NB4 (cell line): Measurements from ENCODE around the gene KCNJ12.
"Not testable (repeated sequence)": the region's sequence is repeated elsewhere in the genome, so short reads cannot be mapped to it uniquely, and the experiment has no call there.

Source experiments
- DNase-seq: peaks from one replicate; pipeline ENCODE4 v3.0.0; 2010; ENCODE audit warnings: low read depth
- H3K4me3 ChIP-seq: one replicate; pipeline ENCODE4 v1.5.1; 2011; ENCODE audit warnings: mild to moderate bottlenecking, low read depth, low read length, moderate library complexity
- MYC ChIP-seq: IDR thresholded peaks from 2 replicates; pipeline ENCODE4 v1.6.1; 2011; ENCODE audit warnings: low read depth, low read length
- POLR2A ChIP-seq: IDR thresholded peaks from 2 replicates; pipeline ENCODE4 v1.6.1; 2011; ENCODE audit warnings: mild to moderate bottlenecking; ENCODE audit not compliant: insufficient read length; ENCODE audit errors: extremely low read depth
- TF ChIP-seq, protein P1 (sequence below): IDR thresholded peaks from one replicate; pipeline ENCODE4 v1.5.1; 2012; ENCODE audit warnings: low read depth, low read length
- TF ChIP-seq, protein P2 (sequence below): IDR thresholded peaks from 2 replicates; pipeline ENCODE4 v1.6.1; 2011; ENCODE audit warnings: low read depth, low read length

Gene KCNJ12

GRCh38 chr17:21425321-21425720 is 49.2 kb downstream of the KCNJ12 start:
- DNase-seq: no peak

GRCh38 chr17:21425736-21426135 is 49.6 kb downstream of the KCNJ12 start:
- TF ChIP-seq, protein P1, sequence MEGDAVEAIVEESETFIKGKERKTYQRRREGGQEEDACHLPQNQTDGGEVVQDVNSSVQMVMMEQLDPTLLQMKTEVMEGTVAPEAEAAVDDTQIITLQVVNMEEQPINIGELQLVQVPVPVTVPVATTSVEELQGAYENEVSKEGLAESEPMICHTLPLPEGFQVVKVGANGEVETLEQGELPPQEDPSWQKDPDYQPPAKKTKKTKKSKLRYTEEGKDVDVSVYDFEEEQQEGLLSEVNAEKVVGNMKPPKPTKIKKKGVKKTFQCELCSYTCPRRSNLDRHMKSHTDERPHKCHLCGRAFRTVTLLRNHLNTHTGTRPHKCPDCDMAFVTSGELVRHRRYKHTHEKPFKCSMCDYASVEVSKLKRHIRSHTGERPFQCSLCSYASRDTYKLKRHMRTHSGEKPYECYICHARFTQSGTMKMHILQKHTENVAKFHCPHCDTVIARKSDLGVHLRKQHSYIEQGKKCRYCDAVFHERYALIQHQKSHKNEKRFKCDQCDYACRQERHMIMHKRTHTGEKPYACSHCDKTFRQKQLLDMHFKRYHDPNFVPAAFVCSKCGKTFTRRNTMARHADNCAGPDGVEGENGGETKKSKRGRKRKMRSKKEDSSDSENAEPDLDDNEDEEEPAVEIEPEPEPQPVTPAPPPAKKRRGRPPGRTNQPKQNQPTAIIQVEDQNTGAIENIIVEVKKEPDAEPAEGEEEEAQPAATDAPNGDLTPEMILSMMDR: no peak
- TF ChIP-seq MYC (no peak), POLR2A (no peak)
- TF ChIP-seq, protein P2, sequence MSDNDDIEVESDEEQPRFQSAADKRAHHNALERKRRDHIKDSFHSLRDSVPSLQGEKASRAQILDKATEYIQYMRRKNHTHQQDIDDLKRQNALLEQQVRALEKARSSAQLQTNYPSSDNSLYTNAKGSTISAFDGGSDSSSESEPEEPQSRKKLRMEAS: no peak
- H3K4me3 ChIP-seq: no peak overlapping the region
- DNase-seq: no peak

More at GRCh38 chr17:21425321-21425720, 49.2 kb downstream of the KCNJ12 start:
- TF ChIP-seq POLR2A (no peak), MYC (no peak)
- TF ChIP-seq, protein P1: no peak
- TF ChIP-seq, protein P2: no peak
- H3K4me3 ChIP-seq: no peak overlapping the region

GRCh38 chr17:21426246-21426645 is 50.1 kb downstream of the KCNJ12 start:
- DNase-seq, H3K4me3 ChIP-seq: not testable (repeated sequence)

- H3K4me3 ChIP-seq: not testable (repeated sequence)
Measured at GRCh38 chr17:21426876-21427275, 50.7 kb downstream of the KCNJ12 start.

GRCh38 chr17:21427727-21428126 is 51.6 kb downstream of the KCNJ12 start:
- not testable (repeated sequence) for DNase-seq, H3K4me3 ChIP-seq

More at GRCh38 chr17:21426876-21427275, 50.7 kb downstream of the KCNJ12 start:
- DNase-seq: peak; percentile 22

DNA sequence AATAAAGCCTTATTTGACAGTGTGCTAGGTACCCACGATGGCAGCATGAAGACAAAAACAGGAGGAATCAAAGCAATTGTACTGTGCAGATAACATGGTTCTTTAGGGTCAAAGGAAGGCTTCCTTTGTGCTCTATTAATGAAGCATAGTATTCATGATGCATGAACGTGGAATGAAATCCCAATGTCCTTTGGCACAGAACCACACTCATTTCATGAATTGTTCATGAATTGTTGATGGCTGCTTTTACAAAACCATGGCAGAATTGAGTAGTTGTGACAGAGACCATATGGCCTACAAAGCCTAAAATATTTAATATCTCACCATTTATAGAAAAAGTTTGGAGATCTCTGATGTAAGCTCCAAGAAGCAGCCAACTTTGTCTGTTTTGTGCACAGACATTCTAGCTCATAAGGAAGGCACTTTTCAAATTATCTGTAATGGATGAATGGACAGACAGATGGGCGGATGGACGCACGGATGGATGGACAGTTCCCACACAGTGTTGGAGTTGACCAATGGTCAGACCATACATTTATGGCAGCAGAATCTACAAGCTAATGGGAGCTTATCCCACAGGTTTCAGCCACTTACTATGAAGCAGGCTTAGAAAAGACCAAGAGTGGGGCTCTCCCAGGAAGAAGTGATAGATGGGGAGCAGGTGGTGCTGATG is 52.7 kb downstream of the KCNJ12 start:
- DNase-seq: not testable (repeated sequence)

DNA sequence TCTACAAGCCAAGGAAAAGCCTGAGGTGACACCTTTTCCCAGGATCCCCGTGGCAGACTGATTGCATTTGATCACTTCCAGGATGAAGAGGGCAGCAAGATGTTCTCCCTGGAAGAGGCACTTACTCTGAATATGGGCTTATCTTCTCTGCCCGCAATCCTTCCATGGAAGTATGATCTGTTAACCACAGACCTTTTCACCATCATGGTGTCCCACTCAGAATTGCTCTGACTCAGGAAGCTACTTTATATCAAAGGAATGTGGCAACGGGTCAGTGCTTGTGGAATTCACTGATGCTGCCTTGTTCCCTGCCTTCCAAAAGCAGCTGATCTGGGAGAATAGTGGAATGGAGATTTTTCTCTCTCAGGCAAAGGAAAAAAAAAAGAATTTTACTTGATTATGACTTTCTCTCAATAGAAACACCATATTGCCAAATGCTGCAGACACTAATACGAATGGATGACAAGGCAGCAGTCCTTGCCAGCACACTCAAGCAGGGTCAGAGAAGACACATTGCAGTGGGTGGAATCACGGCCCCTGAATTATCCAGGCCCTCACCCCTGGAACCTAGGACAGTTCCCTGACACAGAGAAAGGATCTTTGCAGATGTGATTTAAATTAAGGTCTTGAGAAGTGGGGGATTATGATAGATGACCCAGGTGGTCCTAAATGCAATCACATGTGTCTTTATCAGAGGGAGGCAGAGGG is 53.9 kb downstream of the KCNJ12 start:
- not testable (repeated sequence) for DNase-seq, H3K4me3 ChIP-seq

More for the DNA sequence above, 52.7 kb downstream of the KCNJ12 start:
- H3K4me3 ChIP-seq: not testable (repeated sequence)

GRCh38 chr17:21433971-21434370 is 57.8 kb downstream of the KCNJ12 start:
- not testable (repeated sequence) for H3K4me3 ChIP-seq, DNase-seq

- not testable (repeated sequence) for H3K4me3 ChIP-seq, DNase-seq
Measured at GRCh38 chr17:21434976-21435375, 58.8 kb downstream of the KCNJ12 start.

DNA sequence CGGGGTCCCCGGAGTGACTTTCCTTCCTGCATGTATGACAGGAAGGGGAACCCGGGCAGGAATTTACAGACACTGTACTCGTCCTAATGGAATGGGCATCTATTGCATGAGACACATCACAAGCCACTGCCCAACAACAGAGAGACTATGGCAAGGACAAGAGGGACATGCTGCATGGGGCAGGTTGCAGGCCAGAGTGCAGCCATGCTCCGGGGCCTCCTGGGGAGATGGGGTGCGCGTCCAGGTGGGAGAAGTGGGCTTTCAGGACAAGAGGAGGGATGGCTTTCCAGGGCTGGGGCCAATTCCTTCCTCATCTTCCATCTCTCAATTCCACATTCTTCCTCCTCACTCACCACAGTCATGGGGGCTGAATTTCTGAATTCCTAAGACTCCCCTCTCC is 60.3 kb downstream of the KCNJ12 start:
- not testable (repeated sequence) for DNase-seq, H3K4me3 ChIP-seq

DNA sequence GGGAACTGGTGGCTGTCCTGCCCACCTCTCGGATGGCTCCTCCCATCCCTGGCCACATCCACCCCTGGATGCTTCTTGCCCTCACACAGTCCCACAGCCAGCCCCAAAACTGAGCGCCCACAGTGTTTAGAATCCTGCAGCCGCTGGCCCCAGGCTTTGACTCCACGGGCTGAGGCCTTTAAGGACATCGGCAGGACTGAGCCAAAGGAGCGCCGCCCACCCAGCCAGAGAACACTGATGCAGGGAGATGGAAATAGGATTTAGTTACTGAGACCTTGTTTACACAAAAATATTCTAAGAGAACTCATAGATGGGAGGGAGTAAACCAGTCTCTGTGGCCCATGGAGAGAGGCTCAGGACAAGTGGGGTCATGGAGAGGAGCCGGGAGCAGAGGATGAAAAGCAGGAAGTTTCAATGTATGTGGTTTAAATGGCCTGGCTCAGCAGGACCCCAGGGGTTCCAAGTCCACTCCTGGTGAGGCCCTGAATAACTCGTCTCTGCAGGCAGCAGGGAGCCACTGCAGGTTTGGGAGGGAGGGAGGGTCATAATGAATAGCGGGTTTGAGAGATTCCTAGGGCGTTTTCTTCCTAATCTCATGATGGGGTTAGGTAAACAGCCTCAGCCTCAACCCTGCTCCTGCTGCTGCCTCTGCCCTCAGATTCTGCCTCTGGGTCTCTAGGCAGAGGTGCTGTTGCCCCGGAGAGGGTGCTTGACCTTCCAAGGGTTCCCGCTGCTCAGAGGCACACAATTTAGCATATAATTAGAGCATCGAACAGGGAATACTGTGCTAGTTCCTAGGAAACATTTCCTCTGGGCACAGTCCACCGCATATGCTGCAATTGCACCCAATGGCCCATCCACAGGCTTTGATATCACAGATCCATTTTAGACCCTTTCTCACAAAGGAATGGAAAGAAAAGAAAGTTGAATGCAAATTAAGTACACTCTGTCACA is 61.0 kb downstream of the KCNJ12 start:
- not testable (repeated sequence) for DNase-seq, H3K4me3 ChIP-seq

GRCh38 chr17:21438316-21439014 is 62.3 kb downstream of the KCNJ12 start:
- not testable (repeated sequence) for DNase-seq, H3K4me3 ChIP-seq

DNA sequence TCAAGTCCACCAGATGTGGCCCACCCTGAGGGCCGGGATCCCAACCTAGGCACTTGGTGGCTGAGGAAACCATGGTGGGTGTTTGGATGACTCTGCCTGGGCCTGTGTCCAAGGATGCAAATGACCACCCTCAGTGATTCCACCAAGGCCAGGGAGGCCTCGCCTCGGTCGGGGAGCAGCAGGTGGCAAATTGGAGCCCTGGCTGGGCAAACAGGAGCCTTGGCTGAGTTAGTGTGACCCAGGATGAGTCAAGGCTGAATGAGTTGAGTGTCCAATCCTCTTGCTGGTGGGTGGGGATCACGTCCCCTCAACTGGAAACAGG is 62.8 kb downstream of the KCNJ12 start:
- H3K4me3 ChIP-seq, DNase-seq: not testable (repeated sequence)
